ENCODE data around the gene C1orf122. TPM values are rescaled to one million over a fixed set of nuclear protein-coding genes. Genes with fewer than 3 reads are reported as not detected.
A peak's percentile ranks its signal among the peaks of the same experiment; 100 is the strongest.

Gene C1orf122
- total and polyA plus RNA-seq, 2 of the 13 experiments (the other 11 are each of a cell fraction or from before 2014, with no cell fraction given), result 18.7 to 40.6 TPM

- TF ChIP-seq ZNF674 (CRISPR knock-in tag; IDR thresholded peaks at IDR 0.05; ENCODE audit: low read depth) (no peak), GFI1 (CRISPR knock-in tag; IDR thresholded peaks at IDR 0.05; ENCODE audit: borderline replicate concordance) (no peak), RFXAP (CRISPR knock-in tag; IDR thresholded peaks at IDR 0.05; ENCODE audit: borderline replicate concordance) (peak; percentile 63; the same call in 1 of the 2 replicates), ZNF770 (CRISPR knock-in tag; IDR thresholded peaks at IDR 0.05) (no peak), ZNF597 (CRISPR knock-in tag; IDR thresholded peaks at IDR 0.05) (no peak), ZNF737 (CRISPR knock-in tag; IDR thresholded peaks at IDR 0.05; ENCODE audit: borderline replicate concordance) (no peak), GZF1 (CRISPR knock-in tag; IDR thresholded peaks at IDR 0.05) (no peak), ZNF598 (CRISPR knock-in tag; IDR thresholded peaks at IDR 0.05; ENCODE audit: borderline replicate concordance) (no peak; the same call in 1 of the 2 replicates), ZNF207 (IDR thresholded peaks at IDR 0.05; ENCODE audit: borderline replicate concordance) (no peak), ZNF816 (CRISPR knock-in tag; IDR thresholded peaks at IDR 0.05; ENCODE audit: borderline replicate concordance) (no peak; the same call in 1 of the 2 replicates), RELA (CRISPR knock-in tag; IDR thresholded peaks at IDR 0.05) (no peak), XBP1 (CRISPR knock-in tag; IDR thresholded peaks at IDR 0.05) (no peak; the same call in 1 of the 2 replicates), ZNF589 (CRISPR knock-in tag; conservative IDR thresholded peaks at IDR 0.05) (0 out of 2 replicates have a peak, but pooled peaks have one; percentile 68), KLF16 (CRISPR knock-in tag; IDR thresholded peaks at IDR 0.05) (no peak), ZNF121 (CRISPR knock-in tag; IDR thresholded peaks at IDR 0.05) (peak; percentile 25; the same call in 1 of the 2 replicates), ZBTB4 (CRISPR knock-in tag; IDR thresholded peaks at IDR 0.05; ENCODE audit: borderline replicate concordance) (no peak)
- TF ChIP-seq, protein P1, sequence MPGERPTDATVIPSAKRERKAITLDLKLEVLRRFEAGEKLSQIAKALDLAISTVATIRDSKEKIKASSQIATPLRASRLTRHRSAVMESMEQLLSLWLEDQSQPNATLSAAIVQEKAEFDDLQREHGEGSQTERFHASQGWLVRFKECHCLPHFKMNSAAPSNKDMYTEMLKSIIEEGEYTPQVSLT (CRISPR knock-in tag; IDR thresholded peaks at IDR 0.05; ENCODE audit: borderline replicate concordance, low read depth), result no peak
- TF ChIP-seq, protein P2, sequence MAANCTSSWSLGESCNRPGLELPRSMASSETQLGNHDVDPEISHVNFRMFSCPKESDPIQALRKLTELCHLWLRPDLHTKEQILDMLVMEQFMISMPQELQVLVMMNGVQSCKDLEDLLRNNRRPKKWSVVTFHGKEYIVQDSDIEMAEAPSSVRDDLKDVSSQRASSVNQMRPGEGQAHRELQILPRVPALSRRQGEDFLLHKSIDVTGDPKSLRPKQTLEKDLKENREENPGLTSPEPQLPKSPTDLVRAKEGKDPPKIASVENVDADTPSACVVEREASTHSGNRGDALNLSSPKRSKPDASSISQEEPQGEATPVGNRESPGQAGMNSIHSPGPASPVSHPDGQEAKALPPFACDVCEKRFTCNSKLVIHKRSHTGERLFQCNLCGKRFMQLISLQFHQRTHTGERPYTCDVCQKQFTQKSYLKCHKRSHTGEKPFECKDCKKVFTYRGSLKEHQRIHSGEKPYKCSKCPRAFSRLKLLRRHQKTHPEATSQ (CRISPR knock-in tag; IDR thresholded peaks at IDR 0.05; ENCODE audit: borderline replicate concordance), result no peak
Observed at GRCh38 chr1:37793773-37794371, 13.7 kb upstream of the C1orf122 start, which contains the start of gene MANEAL (continued).
